H1 (cell line): Measurements from ENCODE around the gene HS6ST2. TPM values are rescaled to one million over a fixed set of nuclear protein-coding genes. Genes with fewer than 3 reads are reported as not detected.

Experiments
- CHD1 ChIP-seq: IDR thresholded peaks from 2 replicates; pipeline ENCODE4 v1.6.1; 2012; ENCODE audit warnings: low read depth, low read length, improper control_type of control experiment
- CTBP2 ChIP-seq: IDR thresholded peaks from 2 replicates; pipeline ENCODE4 v1.7.0; 2011; ENCODE audit warnings: borderline replicate concordance, mild to moderate bottlenecking, moderate library complexity, mixed read lengths, low read length; ENCODE audit not compliant: insufficient read depth, insufficient read length
- EGR1 ChIP-seq: IDR thresholded peaks from 2 replicates; pipeline ENCODE4 v1.6.1; 2011; ENCODE audit warnings: low read depth, low read length, borderline replicate concordance
- GTF2F1 ChIP-seq: IDR thresholded peaks from 2 replicates; pipeline ENCODE4 v1.6.1; 2012; ENCODE audit warnings: low read depth, low read length, improper control_type of control experiment, borderline replicate concordance
- NANOG ChIP-seq: IDR thresholded peaks from 2 replicates; pipeline ENCODE4 v1.6.1; 2011; ENCODE audit warnings: low read length, low read depth, mild to moderate bottlenecking, inconsistent platforms; ENCODE audit not compliant: insufficient read depth, poor library complexity, severe bottlenecking
- PHF8 ChIP-seq: fragments of 200-600 bp; sonication (generic); conservative IDR thresholded peaks from 2 replicates; pipeline ENCODE4 v1.7.1; 2012; ENCODE audit warnings: low read depth, mild to moderate bottlenecking, inconsistent platforms, low read length, moderate library complexity
- POU5F1 ChIP-seq: IDR thresholded peaks from 2 replicates; pipeline ENCODE4 v1.6.1; 2011; ENCODE audit warnings: low read depth, mild to moderate bottlenecking, low read length, moderate library complexity
- RFX5 ChIP-seq: IDR thresholded peaks from 2 replicates; pipeline ENCODE4 v1.6.1; 2011; ENCODE audit warnings: low read depth, low read length, improper control_type of control experiment, borderline replicate concordance
- polyA plus RNA-seq, 7 experiments: library from polyadenylated mRNA; depleted of rRNA in 3 of 7; stranded (reverse) in 5 of 7; unstranded in 2 of 7; fragments of >200 nt in 5 of 7; fragments of 200-250 nt in 2 of 7; gene quantifications; 1 replicate in 5 of 7; 2 replicates in 1 of 7; 4 replicates in 1 of 7; pipeline versions ENCODE4 v1.2.1 to v1.2.3, GENCODE V29; 2011 to 2013; ENCODE audit warnings: missing spikeins in 2 of 7, mixed read lengths in 2 of 7
- total RNA-seq: library from RNA; stranded (reverse); fragmentation: NEBNext Ultra II Directional; extraction: Animal tissue kit (Norgen Biotek cat#: 25700); gene quantifications from 2 replicates; pipeline ENCODE4 v1.2.1, GENCODE V29; 2021
- TF ChIP-seq, protein P1 (sequence below): fragments of 300-600 bp; sonication (generic); IDR thresholded peaks from 2 replicates; pipeline ENCODE4 v1.7.1; 2012; ENCODE audit warnings: low read length, moderate library complexity, mild to moderate bottlenecking, inconsistent platforms; ENCODE audit not compliant: insufficient replicate concordance
- TF ChIP-seq, protein P2 (sequence below): IDR thresholded peaks from 2 replicates; pipeline ENCODE4 v1.6.1; 2011; ENCODE audit warnings: low read depth, mild to moderate bottlenecking, low read length; ENCODE audit not compliant: insufficient read depth

HS6ST2 gene
- total and polyA plus RNA-seq, 2 of the 8 experiments (the other 6 are each of a cell fraction or from before 2014, with no cell fraction given), result 3.9 TPM

GRCh38 chrX:132807411-132808030 lies 150.9 kb downstream of the HS6ST2 start (continued):
- TF ChIP-seq, protein P1, sequence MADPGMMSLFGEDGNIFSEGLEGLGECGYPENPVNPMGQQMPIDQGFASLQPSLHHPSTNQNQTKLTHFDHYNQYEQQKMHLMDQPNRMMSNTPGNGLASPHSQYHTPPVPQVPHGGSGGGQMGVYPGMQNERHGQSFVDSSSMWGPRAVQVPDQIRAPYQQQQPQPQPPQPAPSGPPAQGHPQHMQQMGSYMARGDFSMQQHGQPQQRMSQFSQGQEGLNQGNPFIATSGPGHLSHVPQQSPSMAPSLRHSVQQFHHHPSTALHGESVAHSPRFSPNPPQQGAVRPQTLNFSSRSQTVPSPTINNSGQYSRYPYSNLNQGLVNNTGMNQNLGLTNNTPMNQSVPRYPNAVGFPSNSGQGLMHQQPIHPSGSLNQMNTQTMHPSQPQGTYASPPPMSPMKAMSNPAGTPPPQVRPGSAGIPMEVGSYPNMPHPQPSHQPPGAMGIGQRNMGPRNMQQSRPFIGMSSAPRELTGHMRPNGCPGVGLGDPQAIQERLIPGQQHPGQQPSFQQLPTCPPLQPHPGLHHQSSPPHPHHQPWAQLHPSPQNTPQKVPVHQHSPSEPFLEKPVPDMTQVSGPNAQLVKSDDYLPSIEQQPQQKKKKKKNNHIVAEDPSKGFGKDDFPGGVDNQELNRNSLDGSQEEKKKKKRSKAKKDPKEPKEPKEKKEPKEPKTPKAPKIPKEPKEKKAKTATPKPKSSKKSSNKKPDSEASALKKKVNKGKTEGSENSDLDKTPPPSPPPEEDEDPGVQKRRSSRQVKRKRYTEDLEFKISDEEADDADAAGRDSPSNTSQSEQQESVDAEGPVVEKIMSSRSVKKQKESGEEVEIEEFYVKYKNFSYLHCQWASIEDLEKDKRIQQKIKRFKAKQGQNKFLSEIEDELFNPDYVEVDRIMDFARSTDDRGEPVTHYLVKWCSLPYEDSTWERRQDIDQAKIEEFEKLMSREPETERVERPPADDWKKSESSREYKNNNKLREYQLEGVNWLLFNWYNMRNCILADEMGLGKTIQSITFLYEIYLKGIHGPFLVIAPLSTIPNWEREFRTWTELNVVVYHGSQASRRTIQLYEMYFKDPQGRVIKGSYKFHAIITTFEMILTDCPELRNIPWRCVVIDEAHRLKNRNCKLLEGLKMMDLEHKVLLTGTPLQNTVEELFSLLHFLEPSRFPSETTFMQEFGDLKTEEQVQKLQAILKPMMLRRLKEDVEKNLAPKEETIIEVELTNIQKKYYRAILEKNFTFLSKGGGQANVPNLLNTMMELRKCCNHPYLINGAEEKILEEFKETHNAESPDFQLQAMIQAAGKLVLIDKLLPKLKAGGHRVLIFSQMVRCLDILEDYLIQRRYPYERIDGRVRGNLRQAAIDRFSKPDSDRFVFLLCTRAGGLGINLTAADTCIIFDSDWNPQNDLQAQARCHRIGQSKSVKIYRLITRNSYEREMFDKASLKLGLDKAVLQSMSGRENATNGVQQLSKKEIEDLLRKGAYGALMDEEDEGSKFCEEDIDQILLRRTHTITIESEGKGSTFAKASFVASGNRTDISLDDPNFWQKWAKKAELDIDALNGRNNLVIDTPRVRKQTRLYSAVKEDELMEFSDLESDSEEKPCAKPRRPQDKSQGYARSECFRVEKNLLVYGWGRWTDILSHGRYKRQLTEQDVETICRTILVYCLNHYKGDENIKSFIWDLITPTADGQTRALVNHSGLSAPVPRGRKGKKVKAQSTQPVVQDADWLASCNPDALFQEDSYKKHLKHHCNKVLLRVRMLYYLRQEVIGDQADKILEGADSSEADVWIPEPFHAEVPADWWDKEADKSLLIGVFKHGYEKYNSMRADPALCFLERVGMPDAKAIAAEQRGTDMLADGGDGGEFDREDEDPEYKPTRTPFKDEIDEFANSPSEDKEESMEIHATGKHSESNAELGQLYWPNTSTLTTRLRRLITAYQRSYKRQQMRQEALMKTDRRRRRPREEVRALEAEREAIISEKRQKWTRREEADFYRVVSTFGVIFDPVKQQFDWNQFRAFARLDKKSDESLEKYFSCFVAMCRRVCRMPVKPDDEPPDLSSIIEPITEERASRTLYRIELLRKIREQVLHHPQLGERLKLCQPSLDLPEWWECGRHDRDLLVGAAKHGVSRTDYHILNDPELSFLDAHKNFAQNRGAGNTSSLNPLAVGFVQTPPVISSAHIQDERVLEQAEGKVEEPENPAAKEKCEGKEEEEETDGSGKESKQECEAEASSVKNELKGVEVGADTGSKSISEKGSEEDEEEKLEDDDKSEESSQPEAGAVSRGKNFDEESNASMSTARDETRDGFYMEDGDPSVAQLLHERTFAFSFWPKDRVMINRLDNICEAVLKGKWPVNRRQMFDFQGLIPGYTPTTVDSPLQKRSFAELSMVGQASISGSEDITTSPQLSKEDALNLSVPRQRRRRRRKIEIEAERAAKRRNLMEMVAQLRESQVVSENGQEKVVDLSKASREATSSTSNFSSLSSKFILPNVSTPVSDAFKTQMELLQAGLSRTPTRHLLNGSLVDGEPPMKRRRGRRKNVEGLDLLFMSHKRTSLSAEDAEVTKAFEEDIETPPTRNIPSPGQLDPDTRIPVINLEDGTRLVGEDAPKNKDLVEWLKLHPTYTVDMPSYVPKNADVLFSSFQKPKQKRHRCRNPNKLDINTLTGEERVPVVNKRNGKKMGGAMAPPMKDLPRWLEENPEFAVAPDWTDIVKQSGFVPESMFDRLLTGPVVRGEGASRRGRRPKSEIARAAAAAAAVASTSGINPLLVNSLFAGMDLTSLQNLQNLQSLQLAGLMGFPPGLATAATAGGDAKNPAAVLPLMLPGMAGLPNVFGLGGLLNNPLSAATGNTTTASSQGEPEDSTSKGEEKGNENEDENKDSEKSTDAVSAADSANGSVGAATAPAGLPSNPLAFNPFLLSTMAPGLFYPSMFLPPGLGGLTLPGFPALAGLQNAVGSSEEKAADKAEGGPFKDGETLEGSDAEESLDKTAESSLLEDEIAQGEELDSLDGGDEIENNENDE, result no peak
- TF ChIP-seq CTBP2 (no peak), POU5F1 (no peak), PHF8 (no peak), EGR1 (no peak), RFX5 (no peak), GTF2F1 (no peak), CHD1 (no peak), NANOG (no peak)
- TF ChIP-seq, protein P2, sequence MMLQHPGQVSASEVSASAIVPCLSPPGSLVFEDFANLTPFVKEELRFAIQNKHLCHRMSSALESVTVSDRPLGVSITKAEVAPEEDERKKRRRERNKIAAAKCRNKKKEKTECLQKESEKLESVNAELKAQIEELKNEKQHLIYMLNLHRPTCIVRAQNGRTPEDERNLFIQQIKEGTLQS, result no peak
